ENCODE results near the gene GPR33.
A peak's percentile ranks its signal among the peaks of the same experiment; 100 is the strongest.
"Not testable (repeated sequence)": the region's sequence is repeated elsewhere in the genome, so short reads cannot be mapped to it uniquely, and the experiment has no call there.

GPR33 gene

DNA sequence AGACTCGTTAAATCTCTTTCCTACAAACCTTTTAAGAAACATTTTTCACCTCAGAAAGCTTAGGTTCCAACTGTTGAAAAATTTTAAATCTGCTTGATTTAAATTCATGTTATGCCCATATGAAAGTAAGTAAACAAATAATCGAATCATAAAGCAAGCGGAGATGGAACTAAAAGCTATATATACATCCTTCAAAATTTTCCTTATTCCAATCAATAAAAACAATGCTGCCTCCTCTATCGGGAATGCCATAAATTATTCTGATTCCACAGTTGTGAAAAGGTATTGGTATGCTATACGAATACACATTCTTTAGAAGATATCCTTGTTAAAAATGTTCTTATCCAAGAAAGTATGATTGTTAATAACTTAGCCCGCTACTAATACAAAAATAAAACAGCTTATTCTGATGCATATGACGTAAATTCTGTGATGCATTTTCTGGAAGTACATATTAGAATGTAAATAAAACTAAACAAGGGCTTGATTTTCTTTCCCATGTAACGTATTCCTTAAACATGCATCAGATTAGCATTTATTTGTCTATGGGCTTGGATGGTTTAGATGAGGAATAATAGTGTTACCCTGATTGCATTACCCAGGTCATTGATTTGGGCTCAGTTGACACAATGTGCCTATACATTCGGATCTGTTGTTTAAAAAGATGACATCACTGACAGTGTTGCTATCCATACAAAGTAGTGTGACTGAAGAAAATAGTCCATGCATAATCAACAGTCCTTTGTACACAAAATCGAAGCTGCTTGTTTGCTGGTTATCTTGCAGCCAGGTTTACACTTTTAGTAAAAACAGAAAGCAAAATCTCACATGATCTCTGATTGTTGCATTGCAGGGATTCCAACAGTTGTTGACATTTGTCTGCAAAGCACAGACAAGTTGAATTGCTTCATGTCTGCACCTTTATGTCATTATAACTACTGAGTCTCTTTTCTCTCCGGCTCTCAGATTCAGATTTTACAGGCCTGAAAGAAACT lies 29.9 kb downstream of the GPR33 start:
- DNase-seq = no peak

DNA sequence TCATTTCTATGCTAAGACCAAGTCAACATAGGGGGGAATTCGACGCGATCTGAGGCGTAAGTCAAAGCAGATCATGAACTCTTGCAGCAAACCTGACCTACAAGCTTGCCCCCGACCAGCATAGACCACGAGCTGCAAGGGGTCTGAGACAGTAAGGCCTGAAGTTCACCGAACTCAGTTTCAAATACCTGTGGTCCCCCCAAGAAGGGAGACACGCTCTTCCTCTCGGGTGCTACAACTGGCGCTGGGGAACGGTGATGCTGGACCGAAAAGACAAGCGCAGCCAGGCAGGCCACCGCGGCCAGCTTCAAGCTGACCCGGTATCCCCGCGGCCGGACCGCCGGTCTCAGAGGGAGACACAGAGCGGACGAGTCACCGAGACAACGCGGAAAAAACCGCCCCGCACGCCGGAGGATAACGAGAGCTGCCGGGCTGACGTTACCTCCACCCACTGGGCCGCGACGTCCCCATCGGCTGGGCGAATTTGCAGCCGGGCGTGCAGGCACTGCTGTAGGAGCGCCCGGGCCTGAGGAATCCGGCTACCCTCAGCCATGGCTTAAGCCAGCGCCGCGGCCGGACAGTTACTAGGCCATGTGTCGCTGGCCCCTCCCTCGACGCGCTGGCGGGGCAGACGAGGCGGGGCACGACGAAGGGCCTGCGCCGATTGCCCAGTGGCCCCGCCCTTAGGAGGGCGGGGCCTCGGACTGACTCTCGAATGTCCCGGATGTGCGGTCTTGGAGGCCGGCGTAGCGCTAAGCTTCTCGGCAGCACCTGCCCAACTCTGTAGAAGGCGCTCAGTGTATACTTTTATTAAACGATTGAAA lies 30.8 kb downstream of the GPR33 start, which contains the start of gene DTD2:
TSS of gene DTD2 (minus strand) at position 666 of the 824 bp plus-strand sequence. CDS start at position 553, 113 bp downstream.
- peak; percentile 95 for DNase-seq

DNA sequence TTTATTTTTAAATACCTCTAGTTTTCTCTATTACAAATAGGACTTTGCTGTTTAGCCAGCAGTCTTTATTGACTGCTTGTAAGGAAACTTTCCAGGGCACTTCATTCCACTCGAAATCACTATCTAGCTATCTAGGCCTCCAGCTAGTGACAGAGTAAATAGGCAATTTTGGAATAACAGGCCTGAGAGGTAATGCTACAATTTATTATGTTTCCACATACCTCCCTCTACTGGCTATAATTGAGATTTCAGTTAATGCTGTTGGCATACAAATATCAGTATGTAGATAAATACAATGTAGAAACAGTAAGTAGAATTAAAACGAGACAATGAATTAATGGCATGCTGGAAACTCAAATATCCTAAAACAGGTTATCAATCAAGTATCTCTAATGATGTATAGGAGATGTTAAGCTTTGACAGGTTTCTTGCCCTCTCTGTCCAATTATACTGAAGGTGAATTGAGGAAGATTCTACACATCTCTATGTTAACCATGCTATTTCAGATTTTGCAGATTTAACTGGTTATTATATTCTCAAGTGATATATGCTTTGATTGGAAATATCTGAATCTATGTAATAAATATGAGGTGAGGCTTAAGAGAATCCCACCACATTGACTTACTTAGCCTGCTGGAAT lies 37.7 kb downstream of the GPR33 start:
- peak; percentile 43 for DNase-seq

DNA sequence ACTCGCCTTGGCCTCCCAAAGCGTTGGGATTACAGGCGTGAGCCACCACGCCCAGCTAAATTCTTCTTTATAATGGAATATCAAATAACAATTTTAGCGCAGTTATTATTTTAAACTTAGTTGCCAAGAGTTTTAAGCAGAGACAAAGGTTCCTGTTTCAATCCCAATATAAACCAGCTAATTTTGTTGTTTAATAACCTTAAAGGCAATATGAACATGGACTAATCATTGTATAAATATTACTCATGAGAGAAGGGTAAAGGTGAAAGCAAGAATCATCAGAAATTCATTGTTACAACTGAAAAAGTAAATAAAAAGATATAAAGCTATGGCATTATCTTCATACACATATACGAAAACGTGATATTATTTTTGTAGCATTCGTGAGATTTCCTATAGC lies 38.7 kb downstream of the GPR33 start:
- DNase-seq = no peak

DNA sequence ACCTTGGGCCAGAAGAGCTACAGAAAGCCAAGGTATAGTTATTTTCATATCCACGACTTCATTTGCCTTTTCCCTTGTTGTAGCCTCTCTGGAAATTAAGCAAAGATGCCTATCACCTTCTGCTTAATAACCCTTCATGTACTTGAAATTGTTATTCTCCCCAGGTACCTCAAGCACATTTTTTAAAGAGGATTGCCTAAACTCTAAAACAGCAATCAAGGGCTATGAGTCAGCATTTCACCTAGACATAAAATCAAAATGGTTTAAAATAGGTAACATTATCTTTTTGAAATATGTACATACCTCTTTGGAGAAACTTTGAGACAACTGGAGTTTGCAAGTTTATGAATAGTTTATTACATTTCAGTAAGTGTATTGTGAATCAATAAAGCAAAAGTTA lies 42.1 kb downstream of the GPR33 start:
- DNase-seq = no peak

DNA sequence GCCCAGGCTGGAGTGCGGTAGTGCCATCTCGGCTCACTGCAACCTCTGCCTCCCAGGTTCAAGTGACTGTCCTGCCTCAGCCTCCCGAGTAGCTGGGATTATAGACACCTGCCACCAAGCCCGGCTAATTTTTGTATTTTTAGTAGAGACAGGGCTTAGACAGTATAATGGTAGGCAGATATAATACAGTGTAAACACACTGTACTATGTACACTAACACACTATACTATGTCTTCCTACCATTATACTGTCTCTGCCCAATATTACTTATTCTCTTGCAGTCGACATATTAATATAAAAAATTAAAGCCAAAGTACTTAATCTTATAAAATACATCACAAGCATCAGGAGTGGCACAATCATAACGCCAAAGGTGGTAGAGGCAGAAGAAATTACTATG lies 45.6 kb downstream of the GPR33 start:
- no peak for DNase-seq

DNA sequence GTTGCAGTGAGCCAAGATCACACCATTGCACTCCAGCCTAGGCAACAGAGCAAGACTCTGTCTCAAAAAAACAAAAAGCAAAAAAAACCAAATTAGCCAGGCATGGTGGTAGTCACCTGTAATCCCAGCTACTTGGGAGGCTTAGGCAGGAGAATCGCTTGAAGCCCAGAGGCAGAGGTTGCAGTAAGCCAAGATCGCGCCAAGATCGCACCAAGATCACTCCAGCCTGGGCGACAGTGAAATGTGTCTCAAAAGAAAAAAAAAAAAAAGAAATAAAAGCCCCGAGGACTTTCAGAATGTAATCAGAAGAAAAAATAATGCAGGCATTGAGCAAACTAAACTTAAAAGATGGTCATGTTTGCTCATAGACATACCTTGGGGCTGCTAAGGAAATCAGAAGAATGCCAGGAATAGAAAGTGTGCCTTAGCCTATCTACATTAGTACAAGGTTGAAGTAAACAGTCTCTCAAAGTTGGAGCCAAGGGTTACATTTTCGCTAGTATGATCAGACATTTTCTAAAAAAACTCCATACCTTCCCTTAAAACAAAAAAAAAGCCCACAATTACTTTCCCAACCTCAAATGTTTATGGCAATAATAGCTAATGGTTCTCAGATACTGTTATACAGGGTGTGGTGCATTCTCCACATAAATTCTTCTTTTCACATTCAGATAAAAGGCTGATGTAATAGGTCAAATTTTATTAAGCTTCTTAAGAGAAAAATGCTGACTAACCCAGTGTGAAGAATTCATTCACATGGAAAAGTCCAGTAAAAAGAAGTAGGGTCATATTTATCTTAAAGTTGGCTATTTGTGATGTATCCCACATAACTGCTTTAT lies 46.3 kb downstream of the GPR33 start:
- no peak for DNase-seq

DNA sequence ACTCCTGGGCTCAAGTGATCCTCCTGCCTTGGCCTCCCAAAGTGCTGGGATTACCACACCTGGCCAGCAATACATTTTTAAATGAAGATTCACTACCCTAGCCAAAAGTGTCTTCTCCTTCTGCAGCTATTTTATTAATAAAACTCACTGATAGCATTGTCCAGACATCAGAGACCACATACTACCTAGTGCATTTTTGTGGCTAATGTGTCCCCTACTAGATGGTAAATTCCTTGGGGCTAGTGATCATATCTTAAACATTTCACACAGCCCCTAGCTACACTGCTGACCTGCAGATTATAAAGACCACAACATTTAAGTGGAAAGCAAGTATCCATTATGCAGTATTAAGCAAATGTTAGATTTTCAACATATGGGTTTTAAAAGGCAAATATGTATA lies 47.6 kb downstream of the GPR33 start:
- DNase-seq = no peak

DNA sequence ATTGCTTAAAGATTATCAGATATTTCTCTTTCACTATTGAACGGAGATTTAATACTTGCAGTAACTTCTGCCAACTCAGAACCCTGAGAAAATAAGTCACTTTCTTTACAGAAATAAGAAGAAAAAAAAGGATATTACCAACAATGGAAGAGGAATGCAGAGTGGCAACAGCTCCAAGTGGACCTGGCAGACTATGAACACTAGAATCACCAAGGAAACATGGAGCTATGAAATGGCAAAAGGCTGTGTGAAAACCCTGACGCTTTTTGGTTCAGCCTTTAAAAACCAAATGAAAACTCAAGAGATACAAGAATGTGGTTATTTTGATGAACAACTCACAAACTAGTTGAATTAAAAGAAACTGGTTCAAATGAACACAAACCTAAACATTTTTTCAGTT lies 48.3 kb downstream of the GPR33 start:
- no peak for DNase-seq

DNA sequence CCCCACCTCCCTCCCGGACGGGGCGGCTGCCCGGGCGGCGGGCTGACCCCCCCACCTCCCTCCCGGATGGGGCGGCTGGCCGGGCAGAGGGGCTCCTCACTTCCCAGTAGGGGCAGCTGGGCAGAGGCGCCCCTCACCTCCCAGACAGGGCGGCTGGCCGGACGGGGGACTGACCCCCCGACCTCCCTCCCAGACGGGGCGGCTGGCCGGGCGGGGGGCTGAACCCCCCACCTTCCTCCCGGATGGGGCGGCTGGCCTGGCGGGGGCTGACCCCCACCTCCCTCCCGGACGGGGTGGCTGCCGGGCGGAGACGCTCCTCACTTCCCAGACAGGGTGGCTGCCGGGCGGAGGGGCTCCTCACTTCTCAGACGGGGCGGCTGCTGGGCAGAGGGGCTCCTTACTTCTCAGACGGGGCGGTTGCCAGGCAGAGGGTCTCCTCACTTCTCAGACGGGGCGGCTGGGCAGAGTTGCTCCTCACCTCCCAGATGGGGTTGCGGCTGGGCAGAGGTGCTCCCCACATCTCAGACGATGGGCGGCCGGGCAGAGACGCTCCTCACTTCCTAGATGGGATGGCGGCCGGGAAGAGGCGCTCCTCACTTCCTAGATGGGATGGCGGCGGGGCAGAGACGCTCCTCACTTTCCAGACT lies 50.7 kb downstream of the GPR33 start:
- DNase-seq = not testable (repeated sequence)

DNA sequence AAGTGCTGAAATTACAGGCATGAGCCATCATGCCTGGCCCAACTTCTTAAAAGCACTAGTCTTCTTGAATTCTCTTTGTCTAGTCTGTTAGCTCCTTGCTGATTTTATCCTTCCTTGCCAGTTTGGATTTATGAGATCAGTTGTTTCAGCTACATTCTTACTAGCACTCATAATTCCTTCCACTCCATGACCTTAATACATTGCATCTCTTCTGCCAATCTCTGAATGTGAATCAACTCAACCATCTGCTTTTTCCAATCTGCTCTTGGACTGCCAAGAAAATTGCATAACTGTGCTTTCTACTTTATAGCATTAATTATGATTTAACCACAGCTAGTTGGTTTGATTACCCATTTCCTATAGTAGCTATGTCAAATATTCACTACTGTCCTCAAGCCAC lies 52.6 kb downstream of the GPR33 start:
- no peak for DNase-seq

Data from NCI-H1436 (cell line).